Measurements from ENCODE around the gene PSENEN.

The PSENEN gene

DNA sequence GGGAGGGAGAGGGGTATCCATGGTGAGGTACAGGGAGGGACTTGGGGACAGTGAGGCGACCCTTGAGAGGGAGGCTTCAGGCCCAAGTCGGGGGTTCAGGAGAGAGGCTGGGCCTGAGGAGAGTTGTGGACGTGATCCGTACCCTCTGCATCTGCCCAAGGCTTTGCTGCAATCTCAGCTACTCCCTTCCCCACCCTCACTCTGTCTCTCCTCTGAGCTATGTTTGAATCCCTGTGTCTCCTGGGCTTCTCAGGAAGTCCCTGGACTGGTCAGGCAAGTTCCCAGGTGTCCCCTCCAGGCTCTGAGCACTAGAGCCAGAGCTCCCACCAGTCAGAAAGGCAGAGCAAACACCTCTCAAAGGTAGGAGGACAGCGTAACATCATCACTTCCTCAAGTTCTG, 4.7 kb downstream of the PSENEN start:
- no peak for DNase-seq (ENCODE audit: low read depth in 4 of 4, low spot score in 1 of 4)

DNA sequence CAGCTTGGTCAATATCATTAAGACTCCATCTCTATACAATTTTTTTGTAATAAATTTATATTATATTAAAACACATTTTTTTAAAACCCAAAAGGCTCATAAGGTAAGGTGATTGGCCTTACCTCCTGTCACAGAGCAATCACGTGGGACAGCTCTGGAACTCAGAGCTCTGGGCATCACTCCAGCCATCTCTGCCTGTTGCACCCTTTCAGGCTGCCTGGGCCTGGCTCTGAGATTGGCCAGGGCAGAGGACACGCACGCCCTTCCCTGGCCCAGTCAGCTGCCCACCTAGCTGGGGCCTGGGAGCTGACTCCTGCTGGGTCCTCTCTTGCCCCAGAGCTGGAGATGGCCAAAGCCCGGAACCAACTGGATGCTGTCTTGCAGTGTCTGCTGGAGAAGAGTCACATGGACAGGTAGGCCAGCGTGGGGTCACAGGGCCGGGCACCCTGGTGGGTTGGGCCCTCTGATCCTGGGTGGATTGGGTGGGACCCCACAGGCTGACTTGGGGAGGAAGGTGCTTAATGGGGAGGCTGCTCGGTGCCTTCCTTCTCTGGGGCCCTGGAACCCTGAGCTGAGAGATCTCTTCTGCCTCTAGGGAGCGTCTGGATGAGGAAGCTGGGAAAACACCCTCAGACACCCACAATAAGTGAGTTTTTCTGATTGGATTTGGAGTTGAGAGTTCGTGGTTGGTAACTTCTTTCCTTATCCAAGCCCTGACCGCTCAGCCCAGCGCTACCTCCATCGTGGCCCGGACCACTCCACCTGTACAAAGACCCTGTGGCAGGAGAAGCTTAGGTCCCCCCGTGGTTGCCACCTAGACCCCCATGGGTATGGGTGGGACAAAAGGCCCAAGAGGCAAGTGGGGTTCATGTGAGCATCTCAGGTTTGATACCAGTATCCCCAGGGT, 6.6 kb downstream of the PSENEN start:
- no peak for DNase-seq (ENCODE audit: low read depth in 4 of 4, low spot score in 1 of 4)

DNA sequence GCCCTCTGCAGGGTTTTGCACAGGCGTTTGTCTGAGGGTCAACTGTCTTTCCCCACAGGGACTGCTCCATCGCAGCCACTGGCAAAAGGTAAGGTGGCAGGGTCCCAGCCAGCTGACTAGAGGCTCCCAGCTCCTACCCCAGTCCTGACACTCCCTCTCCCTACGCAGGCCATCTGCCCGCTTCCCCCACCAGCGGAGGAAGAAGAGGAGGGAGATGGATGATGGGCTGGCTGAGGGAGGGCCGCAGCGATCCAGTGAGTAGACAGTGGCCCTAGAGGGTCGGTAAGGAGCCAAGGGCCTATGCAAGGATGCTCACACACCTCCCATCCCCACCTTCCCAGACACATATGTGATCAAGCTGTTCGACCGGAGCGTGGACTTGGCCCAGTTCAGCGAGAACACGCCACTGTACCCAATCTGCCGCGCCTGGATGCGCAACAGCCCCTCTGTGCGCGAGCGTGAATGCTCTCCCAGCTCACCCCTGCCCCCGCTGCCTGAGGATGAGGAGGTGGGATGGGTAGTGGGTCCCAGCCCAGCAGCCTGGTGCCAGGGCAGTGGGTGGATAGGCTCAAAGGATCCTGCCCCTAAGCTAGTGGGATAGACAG, 7.4 kb downstream of the PSENEN start:
- DNase-seq (ENCODE audit: low read depth in 4 of 4, low spot score in 1 of 4): no peak

DNA sequence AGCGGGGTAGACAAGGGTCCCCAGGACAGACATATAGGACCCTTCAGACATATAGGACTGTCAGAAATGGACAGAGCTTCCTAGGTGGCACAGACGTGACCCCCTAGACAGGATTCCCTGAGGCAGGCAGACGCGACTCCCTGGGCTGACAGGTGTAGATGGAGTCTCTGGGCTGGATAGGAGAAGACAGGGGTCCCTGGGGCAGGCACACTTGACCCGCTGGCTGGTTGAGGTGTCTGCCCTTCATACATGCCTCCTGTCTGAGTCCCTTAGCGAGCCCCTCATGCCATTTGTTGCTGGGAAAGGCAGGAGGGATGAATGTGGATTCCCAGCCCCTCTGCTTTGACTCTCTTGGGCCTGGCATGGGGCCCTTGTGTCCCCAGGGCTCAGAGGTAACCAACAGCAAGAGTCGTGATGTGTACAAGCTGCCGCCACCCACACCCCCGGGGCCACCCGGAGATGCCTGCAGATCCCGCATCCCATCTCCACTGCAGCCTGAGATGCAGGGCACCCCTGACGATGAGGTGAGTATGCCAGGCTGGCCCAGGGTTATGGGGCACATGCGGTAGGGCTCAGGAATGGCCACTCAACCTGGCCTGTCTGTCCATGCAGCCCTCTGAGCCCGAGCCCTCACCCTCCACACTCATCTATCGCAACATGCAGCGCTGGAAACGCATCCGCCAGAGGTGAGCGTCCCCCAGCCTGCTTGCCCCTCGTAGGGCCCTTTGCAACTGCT, 8.4 kb downstream of the PSENEN start:
- no peak for DNase-seq (ENCODE audit: low read depth in 4 of 4, low spot score in 1 of 4)

DNA sequence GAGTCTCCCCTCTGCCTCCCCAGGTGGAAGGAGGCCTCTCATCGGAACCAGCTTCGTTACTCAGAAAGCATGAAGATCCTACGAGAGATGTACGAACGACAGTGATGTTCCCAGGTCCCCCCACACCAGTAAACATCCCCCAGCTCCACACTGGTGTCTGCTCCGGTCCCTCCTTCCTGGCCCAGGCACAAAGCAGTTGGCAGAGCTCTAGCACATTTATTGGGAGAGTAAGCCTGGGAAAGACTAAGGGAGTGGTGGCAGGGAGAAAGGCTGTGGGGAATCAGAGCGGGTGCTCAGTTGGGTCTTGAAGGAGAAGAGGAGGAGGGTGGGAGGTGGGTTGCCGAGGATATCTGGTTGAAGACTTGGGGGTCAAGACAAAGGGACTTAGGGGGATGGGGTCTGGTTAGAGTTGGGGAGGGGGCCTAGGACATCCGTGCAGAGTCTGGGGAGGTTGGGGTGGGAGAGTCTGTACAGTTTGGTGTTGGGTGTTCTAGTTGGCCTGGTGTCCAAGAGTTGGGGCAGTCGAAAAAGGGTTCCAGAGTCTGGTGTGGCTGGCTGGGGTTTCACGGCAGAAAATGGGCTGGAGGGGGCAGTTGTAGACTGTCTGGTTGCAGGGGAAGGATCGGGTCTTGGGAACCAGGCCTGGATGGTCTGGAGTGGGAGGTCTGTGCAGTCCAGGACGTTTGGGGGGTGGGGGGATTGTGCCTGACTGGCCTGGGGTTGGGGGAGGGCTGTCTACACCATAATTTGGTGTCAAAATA, 9.1 kb downstream of the PSENEN start:
- DNase-seq (ENCODE audit: low read depth in 4 of 4, low spot score in 1 of 4): no peak

DNA sequence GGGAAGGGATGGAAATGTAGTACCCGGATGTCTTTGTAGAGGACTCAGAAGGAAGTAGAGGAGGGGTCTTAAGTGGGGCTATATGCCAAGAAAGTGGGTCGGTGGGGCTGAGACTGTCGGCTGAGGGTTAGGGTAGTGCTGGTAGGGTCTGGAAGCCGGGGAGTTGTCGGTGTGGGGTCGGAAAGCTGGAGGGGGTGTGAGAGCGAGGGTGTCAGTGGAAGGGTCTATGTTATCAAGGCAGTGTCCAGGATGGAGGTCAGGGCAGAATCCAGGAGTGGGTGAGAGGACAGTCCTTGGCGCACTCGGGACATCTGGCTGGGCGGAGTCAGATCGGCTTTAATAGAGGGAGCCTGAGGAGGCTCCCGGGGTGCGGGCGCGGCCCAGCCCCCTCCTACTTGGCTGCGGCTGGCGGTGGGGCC, 9.7 kb downstream of the PSENEN start:
- no peak for DNase-seq (ENCODE audit: low read depth in 4 of 4, low spot score in 1 of 4)

DNA sequence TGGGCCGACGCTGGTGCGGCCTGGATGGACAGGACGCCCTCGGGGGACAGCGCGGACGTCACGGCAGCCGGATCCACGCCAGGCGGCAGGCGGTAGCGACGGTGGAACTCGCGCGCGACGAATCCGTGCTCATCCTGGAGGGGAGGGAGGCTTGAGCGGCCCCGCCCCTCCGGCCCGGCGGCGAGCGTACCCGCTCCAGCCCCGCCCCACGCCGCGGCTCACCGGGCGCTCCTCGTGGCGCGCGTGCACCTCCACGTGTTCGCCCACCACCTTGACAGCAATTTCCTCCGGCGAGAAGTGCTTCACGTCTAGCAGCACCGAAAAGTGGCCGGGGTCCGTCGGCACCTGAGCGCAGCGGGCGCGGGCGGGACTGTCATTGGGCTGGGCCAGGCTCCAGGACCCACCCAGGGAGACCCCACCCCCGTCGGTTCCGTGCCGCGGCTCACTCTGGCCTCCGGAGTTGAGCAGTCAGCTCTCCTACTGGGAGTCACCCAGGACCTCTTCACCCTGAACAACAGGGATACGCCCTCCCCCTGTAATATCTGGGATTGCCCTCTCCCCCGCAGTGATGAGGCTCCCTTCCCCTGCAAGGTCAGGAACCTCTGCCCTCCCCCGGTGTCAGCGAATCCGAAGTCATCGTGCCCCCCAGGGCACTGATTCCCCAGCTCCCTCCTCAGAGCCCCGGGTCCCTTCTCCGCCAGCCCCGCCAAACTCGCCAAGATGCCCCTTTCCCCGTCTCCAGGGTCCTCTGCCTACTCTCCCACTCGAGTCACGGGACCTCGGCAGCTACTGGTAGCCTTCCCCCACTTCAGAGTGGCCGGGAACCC, 10.3 kb downstream of the PSENEN start:
- peak in 1 of 4 experiments; percentile 38 for DNase-seq (ENCODE audit: low read depth in 4 of 4, low spot score in 1 of 4)

DNA sequence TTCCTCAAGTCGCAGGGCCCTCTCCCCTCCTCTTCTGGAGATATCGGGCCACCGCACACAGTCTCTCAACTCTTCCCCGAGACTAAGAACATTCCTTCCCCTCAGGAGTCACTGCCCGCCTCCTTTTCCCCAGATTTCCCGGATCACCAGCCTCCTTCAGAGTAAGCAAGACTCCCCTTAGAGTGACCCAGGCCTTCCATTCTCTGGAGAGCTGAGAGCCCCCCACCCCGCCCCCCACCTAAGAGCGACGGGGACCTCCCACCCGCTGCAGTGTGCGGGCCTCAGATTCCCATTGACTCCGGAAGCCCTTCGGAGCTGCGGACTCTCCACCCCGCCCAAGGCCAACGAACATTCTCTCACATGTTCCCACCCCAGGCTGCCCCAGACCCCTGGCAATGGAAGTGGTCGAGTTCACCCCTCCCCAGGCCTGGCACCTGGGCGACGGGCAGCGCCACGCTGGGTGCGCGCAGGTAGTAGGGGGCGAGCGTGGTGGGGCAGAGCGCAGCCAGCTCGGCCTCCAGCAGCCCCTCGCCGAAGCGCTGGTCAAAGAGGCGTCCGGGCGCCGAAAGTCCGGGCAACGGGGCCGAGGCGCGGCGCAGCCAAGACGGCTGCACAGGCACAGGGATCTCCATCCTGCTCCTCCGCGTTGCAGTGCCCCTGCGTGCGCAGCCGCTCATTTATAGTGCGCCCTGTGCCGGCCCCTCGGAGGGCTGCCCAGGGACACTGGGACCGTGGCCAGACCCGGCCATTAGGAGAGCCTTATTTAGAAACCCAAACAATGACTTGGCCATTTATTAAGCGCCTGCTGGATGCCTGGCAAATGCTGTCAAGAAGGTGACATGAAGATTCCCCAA, 11.2 kb downstream of the PSENEN start, which contains the start of gene HSPB6:
HSPB6 (minus strand) TSS at position 653 of the 854 bp plus-strand sequence; CDS start at position 632, 21 bp downstream.
- DNase-seq (ENCODE audit: low read depth in 4 of 4, low spot score in 1 of 4): no peak

DNA sequence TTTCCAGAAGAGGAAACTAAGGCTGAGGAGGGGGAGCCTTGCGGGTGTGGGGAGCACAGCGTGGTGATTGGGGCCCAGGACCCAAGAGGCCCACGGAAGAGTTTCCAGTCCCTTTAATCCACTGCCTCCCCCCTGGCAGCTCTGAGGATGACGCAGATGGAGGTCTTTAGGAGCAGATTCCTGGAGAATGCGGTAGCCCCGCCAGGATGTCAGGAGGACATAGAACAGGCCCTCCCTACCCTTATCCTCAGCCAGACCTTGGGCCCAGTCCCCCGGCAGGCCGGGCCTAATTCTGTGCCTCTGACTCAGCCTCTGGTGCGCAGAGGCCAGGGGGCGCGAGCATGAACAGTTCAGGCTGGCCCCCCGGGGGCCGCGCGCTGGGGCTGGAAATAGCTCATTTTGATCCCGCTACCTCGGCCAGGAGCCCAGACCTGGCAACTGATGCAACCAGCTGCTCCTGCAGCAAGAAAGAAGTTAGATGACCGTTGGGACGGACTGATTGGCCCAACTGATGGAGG, 11.8 kb downstream of the PSENEN start:
- no peak for DNase-seq (ENCODE audit: low read depth in 4 of 4, low spot score in 1 of 4)

DNA sequence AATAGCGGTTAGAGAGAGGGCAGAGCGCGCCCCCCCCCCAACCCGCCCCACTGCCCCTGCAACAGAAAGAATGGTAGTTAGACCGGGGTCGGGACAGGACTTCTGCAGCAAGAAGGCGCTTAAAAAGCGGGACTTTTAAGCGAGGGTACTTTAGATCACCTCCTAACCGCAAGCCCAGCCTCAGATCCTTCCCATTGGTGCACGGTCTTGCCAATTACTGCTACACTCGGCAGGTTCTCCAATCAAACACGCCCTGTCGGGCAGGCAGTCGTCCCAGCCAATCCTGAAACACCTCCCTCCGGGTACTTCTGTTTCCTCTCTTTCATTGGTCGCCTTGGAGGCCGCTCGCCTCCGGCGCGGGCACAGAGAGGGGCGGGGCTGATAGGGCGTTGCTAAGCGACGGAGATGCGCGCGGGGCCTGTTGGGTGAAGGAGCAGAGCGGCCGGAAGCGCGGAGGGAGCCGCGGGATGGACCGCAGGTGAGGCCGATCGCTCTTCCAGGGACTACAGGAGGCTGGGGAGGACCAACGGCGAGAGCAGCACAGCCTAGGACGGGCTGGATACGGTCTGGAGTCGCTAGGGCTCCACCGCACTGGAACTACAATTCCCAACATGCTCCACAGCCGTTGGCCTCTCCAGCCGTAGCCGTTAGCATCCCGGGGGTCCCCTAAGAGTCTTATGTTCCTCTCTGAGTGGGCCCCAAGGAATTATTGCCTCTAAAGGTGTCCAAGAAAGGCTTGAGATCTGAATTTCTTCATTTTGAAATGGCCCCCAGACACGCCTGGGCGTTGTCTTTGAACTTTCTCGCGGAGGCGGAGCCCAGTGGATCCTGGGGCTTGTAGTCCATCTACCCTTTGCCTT, 12.5 kb downstream of the PSENEN start, which contains the start of gene PROSER3:
PROSER3 (plus strand) TSS at position 428 of the 860 bp plus-strand sequence; CDS start at position 468, 40 bp downstream.
- peak; percentile 89 to 98 (median 96) for DNase-seq (ENCODE audit: low read depth in 4 of 4, low spot score in 1 of 4)

DNA sequence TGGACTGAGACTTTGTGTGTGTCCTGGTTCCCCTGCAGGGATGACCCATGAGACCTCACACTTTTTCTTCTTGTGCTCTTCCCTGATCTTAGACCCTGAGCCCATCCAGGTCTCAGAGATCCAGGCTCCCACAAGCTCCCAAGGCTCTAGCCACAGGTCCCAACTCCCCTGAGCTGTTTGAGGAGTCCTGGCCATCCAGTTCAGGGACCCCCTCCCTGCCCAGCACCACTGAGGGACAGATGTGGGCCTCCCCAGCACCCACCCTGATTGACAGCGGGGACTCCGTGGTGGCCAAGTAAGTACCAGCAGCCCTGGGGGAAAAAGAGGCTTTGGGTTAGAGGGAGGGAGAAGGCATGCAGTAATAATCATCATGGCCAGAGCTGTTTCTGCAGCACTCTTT, 14.2 kb downstream of the PSENEN start:
- DNase-seq (ENCODE audit: low read depth in 4 of 4, low spot score in 1 of 4): no peak

DNA sequence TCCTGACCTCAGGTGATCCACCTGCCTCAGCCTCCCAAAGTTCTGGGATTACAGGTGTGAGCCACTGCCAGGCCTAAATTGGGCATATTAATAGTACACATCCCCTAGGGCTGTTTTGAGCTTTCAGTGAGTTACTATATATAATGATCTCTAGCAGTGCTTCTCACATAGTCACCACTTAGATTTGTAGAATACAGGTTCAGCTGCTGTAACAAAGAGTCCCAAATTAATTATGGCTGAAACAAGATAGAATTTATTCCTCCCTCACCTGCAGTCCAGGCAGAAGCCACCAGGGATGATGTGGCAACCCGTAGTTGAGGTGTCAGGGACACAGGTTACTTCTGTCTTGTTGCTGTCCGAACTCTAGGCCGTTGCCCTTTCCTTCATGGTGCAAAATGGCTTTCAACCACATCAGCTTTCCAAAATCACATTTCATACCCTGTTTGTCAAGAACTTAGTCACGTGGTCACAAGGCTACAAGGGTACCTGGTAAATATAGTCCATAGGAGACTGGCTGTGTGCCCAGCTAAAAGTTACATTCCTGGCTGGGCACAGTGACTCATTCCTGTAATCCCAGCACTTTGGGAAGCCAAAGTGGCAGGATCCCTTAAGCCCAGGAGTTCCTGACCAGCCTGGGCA, 15.4 kb downstream of the PSENEN start:
- no peak for DNase-seq (ENCODE audit: low read depth in 4 of 4, low spot score in 1 of 4)

DNA sequence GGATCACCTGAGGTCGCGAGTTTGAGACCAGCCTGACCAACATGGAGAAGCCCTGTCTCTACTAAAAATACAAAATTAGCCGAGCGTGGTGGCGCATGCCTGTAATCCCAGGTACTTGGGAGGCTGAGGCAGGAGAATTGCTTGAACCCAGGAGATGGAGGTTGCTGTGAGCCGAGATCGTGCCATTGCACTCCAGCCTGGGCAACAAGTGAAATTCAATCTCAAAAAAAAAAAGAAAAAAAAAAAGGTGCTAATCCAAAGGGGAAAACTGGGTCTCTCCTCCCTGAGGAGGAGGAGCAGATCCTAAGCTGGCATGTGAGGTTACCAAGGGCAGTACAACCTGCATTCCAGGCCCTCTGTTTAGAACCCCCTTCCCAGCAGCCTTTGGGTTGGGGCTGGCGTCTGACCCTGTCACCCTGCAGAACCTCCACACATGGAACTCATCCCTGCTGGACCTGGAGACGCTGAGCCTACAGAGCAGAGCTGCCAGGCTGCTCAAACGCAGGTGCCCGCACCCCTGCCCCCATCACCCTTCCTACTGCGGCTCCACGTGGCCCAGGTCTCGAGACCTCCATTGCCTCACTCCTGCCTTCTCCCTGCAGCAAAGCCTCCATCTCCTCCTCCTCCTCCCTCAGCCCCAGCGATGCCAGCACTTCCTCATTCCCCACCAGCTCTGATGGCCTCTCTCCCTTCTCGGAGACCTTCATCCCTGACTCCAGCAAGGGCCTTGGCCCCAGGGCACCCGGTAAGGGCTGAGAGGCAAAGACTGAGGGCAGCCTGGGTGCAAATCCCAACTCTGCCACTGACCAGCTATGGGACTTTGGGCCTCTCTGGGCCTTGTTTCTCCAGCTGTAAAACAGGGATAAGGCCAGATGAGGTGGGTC, 19.2 kb downstream of the PSENEN start:
- DNase-seq (ENCODE audit: low read depth in 4 of 4, low spot score in 1 of 4): no peak

DNA sequence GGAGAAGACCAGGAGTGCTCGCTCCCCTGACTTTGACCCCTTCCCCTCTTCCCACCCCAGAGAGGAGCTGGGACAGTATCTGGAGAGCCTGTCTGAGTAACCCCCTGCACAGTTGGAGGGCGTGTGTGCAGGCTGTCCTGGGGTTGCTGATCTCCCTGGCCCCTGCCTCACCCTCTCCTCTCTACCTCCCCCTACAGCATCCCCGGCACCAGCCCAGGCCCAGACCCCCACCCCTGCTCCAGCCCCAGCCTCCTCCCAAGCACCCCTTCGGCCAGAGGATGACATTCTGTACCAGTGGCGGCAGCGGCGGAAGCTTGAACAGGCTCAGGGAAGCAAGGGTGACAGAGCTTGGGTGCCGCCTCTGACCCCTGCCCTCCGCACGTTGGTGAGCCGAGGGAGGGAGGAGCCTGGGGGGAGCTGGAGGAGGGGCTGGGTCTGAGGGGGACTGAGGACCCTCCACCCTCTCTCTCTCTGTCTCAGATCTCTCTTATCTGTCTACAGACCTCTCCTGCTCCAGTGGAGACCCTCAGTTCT, 21.2 kb downstream of the PSENEN start:
- DNase-seq (ENCODE audit: low read depth in 4 of 4, low spot score in 1 of 4): no peak

DNA sequence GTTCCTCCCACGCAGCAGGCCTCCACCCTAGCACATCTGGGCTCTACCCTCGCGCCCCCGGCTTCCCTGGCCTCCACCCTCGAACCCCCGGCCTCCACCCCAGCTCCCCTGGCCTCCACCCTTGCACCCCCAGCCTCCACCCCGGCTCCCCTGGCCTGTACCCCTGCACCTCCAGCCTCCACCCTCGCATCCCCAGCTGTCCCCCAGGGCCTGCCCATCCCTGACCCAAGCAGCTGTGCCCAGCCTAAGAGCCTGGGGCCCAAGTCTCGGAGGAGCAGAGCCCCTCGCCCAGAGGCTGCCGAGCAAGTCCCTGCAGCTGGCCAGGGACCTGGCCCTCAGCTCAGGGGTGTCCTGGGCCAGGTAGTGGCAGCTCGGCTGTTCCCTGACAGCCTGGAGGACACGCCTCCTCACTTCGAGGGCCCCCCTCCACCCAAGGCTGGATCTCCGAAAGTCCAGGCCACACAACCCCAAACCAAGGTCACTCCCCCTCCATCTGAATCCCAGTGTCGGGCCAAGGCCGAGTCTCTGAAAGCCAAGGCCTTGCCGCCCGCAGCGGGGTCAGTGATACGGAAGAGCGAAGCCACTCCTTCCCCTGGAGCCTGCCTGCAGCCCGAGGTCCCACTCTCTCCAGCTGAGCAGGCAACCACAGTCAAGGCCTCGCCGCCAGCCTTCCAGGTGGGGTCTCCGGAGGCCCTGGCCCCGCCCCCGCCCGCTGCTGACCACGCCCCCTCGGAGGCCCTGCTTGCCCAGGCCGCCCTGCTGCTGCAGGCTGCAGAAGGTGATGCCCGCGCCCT, 22.0 kb downstream of the PSENEN start:
- DNase-seq (ENCODE audit: low read depth in 4 of 4, low spot score in 1 of 4): no peak

Data from stimulated activated CD4-positive, alpha-beta T cell treated with anti-CD3 and anti-CD28 coated beads, Interleukin-1b, Interleukin-23, amount 100 ng/mL, for 24 hours (primary cell).